Brain microvascular endothelial cell (primary cell): ENCODE results near the gene NEK11.

ENCODE experiments used
- DNase-seq: peaks from one replicate; pipeline ENCODE4 v3.0.0-alpha.2; 2020
- H3K27ac ChIP-seq: fragments of 250-450 bp; sonication (Bioruptor Pico); 2 replicates; pipeline ENCODE4 v1.5.1; 2020; ENCODE audit warnings: mild to moderate bottlenecking, moderate library complexity
- H3K27me3 ChIP-seq: fragments of 250-450 bp; sonication (Bioruptor Pico); replicated peaks from 2 replicates; pipeline ENCODE4 v1.5.1; 2020; ENCODE audit warnings: mild to moderate bottlenecking
- H3K36me3 ChIP-seq: fragments of 250-450 bp; sonication (Bioruptor Pico); replicated peaks from 2 replicates; pipeline ENCODE4 v1.5.1; 2020; ENCODE audit warnings: mild to moderate bottlenecking
- H3K4me3 ChIP-seq: 2 replicates; pipeline ENCODE4 v1.5.1; 2011; ENCODE audit warnings: low read depth, mild to moderate bottlenecking, control low read depth, low read length, moderate library complexity
- in situ Hi-C: cut with HindIII; loops from 2 replicates; pipeline ENCODE4 v1.10.0; 2017; ENCODE audit warnings: low sequenced_read_pairs, low pct_ligation_motif_present
- TF ChIP-seq, protein P1 (sequence below): IDR thresholded peaks from 2 replicates; pipeline ENCODE4 v1.5.1; 2011; ENCODE audit warnings: low read depth, mild to moderate bottlenecking, moderate library complexity, low read length, control low read depth, inconsistent platforms; ENCODE audit errors: missing control alignments

Gene NEK11

DNA sequence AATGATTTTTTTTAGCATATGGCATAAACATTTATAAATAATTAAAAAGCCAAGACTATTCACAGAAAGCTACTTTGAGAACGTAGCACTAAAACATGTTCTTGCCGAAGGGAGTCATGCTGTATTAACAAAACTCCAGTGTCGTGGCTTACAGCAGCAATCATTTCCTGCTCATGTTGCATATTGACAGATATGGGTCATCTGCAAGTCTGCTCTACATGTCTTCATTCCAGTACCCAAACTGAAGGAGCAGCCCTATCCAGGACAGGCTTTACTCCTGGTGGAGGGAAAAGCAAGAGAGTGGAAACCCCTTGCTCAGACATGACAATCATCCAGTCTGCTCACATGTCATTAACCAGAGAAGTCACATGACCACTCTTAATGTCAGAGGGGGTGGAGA is 87.6 kb downstream of the NEK11 start:
- Histone ChIP-seq H3K27me3 (no peaks in the 10 kb centered on the region), H3K27ac (no peak overlapping the region), H3K36me3 (no peaks in the 10 kb centered on the region), H3K4me3 (no peak overlapping the region)
- in situ Hi-C loops: no loop called here
- TF ChIP-seq, protein P1, sequence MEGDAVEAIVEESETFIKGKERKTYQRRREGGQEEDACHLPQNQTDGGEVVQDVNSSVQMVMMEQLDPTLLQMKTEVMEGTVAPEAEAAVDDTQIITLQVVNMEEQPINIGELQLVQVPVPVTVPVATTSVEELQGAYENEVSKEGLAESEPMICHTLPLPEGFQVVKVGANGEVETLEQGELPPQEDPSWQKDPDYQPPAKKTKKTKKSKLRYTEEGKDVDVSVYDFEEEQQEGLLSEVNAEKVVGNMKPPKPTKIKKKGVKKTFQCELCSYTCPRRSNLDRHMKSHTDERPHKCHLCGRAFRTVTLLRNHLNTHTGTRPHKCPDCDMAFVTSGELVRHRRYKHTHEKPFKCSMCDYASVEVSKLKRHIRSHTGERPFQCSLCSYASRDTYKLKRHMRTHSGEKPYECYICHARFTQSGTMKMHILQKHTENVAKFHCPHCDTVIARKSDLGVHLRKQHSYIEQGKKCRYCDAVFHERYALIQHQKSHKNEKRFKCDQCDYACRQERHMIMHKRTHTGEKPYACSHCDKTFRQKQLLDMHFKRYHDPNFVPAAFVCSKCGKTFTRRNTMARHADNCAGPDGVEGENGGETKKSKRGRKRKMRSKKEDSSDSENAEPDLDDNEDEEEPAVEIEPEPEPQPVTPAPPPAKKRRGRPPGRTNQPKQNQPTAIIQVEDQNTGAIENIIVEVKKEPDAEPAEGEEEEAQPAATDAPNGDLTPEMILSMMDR: no peak
- no peak for DNase-seq

DNA sequence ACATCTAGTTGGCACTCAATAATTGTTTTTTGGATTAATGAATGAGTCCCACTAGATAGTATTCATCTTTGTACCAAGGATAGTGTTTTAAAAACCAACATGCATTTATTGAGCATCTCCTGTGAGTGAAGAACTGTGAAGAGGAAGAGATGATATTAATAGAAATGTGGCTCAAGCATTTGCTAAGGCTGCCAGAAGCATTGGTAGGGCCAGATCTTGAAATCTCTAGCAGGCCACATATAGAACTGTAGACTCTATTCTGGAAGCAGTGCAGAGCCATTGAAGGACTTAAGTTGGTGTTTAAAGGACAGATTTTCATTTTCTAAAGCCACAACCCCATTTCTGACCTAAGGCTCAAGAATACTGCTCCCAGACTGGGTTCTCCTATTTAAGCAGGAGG is 99.0 kb downstream of the NEK11 start:
- Histone ChIP-seq H3K36me3 (no peaks in the 10 kb centered on the region), H3K27ac (no peak overlapping the region), H3K27me3 (no peaks in the 10 kb centered on the region), H3K4me3 (no peak overlapping the region)
- in situ Hi-C loops: no loop called here
- TF ChIP-seq, protein P1: no peak
- DNase-seq: no peak

DNA sequence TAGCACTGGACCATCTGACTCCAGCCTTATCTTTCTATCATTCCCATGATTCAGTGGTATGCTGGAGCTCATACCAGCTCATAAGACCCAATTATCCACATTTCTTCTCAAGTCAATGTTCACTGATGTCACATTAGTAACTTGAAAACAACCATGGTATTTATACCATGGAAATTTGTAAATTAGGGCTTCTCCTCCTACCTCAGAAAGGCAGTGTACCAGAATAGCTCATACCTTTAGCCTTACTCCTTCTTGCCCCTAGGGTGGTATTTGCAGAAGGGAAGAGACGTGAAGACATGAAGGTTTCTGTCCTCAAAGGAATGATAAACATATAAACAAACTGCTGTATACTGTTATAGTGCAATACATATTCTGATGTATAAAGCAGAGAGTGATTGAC is 114.2 kb downstream of the NEK11 start:
- no peak for DNase-seq
- in situ Hi-C loops: no loop called here
- no peak overlapping the region for H3K27ac ChIP-seq
- TF ChIP-seq, protein P1: no peak
- H3K36me3 ChIP-seq: no peaks in the 10 kb centered on the region
- H3K27me3 ChIP-seq: no peaks in the 10 kb centered on the region
- no peak overlapping the region for H3K4me3 ChIP-seq

DNA sequence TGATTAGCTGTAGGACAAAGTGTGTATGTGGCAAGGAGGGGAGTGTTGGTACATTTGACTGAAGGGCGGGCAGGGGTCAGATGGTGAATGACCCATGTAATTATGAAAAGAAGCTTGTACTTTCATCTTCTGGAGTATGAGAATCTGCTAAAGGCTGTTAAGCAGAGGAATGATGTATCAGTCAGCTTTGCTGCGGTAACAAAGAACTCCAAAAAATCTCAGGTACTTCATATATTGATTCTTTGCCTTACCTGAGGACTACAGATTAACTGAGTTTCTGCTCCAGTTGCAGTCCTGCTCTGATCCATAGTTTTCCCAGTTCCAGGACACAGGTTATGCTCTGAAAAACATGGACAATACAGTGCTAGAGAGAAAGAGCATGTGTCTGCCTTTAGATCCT is 115.1 kb downstream of the NEK11 start:
- Histone ChIP-seq H3K27me3 (no peaks in the 10 kb centered on the region), H3K36me3 (no peaks in the 10 kb centered on the region), H3K4me3 (no peak overlapping the region), H3K27ac (no peak overlapping the region)
- in situ Hi-C loops: no loop called here
- DNase-seq: no peak
- TF ChIP-seq, protein P1: no peak

DNA sequence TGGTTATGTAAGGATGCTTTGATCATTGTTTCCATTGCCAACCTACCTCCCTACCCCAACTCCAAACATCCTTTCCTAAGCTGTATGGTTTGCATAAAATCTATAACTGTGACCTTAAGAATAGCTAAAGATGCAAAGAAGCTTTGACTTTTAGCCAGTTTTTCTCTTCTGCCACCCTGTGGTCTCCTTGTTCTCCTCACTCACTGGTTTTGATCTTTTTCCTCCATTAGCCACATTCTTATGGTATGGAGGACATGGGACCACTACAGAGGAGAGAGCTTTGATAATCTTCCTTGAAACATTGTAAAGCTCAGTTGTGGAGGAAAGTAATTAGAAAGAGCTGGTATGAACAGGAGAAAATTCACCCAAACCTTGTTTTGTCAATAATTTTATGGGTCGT is 115.9 kb downstream of the NEK11 start:
- TF ChIP-seq, protein P1: peak; percentile 24
- in situ Hi-C loops: no loop called here
- no peak overlapping the region for H3K4me3 ChIP-seq
- no peak overlapping the region for H3K27ac ChIP-seq
- no peak for DNase-seq
- no peaks in the 10 kb centered on the region for H3K27me3 ChIP-seq
- H3K36me3 ChIP-seq: no peaks in the 10 kb centered on the region

DNA sequence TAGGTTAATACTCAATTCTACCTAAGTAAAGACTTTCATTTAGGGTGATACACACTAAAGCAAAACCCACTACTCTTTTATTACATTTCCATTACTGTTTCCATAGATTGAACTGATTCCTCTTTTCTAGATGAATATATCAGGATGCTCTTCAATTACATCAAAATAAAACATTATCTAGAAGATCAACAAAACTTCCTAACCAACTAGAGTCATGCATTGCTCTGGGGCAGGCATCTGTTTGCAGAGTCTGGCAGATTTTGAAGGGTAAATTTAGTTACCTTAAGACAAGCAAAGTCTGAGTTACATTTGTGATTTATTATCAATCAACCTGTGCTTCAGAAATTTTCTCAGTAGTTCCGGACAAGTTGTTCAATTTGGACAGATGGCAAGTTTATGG is 117.1 kb downstream of the NEK11 start:
- Histone ChIP-seq H3K4me3 (no peak overlapping the region), H3K27ac (no peak overlapping the region), H3K36me3 (no peaks in the 10 kb centered on the region), H3K27me3 (no peaks in the 10 kb centered on the region)
- no peak for DNase-seq
- in situ Hi-C loops: no loop called here
- TF ChIP-seq, protein P1: no peak
